GM23338 (cell line): Measurements from ENCODE around the gene PSORS1C1. TPM values are rescaled to one million over a fixed set of nuclear protein-coding genes. Genes with fewer than 3 reads are reported as not detected.

ENCODE experiments used
- ATAC-seq: fragments of 200-7000 bp; cut with Tn5 transposase; 3 replicates; pipeline ENCODE4 v1.9.1; 2020
- DNase-seq: peaks from one replicate; pipeline ENCODE4 v3.0.0-alpha.2; 2015; ENCODE audit warnings: low spot score
- H2AFZ ChIP-seq: fragments of 200-600 bp; sonication (generic); 2 replicates; pipeline ENCODE4 v1.8.0; 2016; ENCODE audit warnings: antibody characterized with exemption, mild to moderate bottlenecking, moderate library complexity
- H3F3A ChIP-seq: fragments of 200-600 bp; sonication (generic); replicated peaks from 2 replicates; pipeline ENCODE4 v1.8.0; 2017; ENCODE audit warnings: antibody characterized with exemption, mixed run types, low read depth
- H3K27ac ChIP-seq: fragments of 200-600 bp; sonication (generic); 2 replicates; pipeline ENCODE4 v1.6.1; 2016; ENCODE audit warnings: low read depth
- H3K27me3 ChIP-seq: fragments of 200-600 bp; sonication (generic); 2 replicates; pipeline ENCODE4 v1.8.0; 2016; ENCODE audit warnings: mild to moderate bottlenecking, mixed run types, moderate library complexity; ENCODE audit not compliant: insufficient read depth
- H3K36me3 ChIP-seq: fragments of 200-600 bp; sonication (generic); 2 replicates; pipeline ENCODE4 v1.8.0; 2016; ENCODE audit warnings: mild to moderate bottlenecking; ENCODE audit not compliant: insufficient read depth
- H3K4me1 ChIP-seq: fragments of 200-600 bp; sonication (generic); 2 replicates; pipeline ENCODE4 v1.8.0; 2016; ENCODE audit warnings: mild to moderate bottlenecking, moderate library complexity; ENCODE audit not compliant: insufficient read depth
- H3K4me2 ChIP-seq: fragments of 200-600 bp; sonication (generic); 2 replicates; pipeline ENCODE4 v1.7.1; 2017; ENCODE audit warnings: mixed run types
- H3K4me3 ChIP-seq: fragments of 200-600 bp; sonication (generic); 2 replicates; pipeline ENCODE4 v1.6.1; 2016; ENCODE audit warnings: mixed run types
- H3K79me2 ChIP-seq: fragments of 200-600 bp; sonication (generic); replicated peaks from 2 replicates; pipeline ENCODE4 v1.8.0; 2017; ENCODE audit warnings: mild to moderate bottlenecking; ENCODE audit not compliant: insufficient read depth
- H3K9me2 ChIP-seq: fragments of 200-600 bp; sonication (generic); 2 replicates; pipeline ENCODE4 v1.8.0; 2017; ENCODE audit not compliant: insufficient read depth
- H4K20me1 ChIP-seq: fragments of 200-600 bp; sonication (generic); replicated peaks from 2 replicates; pipeline ENCODE4 v1.8.0; 2017; ENCODE audit warnings: mild to moderate bottlenecking; ENCODE audit not compliant: insufficient read depth
- H3K27ac Mint-ChIP-seq: 2 replicates; pipeline ENCODE4 v1.8.0; 2020; ENCODE audit warnings: inconsistent platforms, mild to moderate bottlenecking, moderate library complexity, mixed read lengths
- H3K27me3 Mint-ChIP-seq: 3 replicates; pipeline ENCODE4 v1.8.0; 2022; ENCODE audit warnings: low read depth, mild to moderate bottlenecking, moderate library complexity, mixed read lengths, inconsistent platforms; ENCODE audit not compliant: insufficient read depth, poor library complexity
- H3K36me3 Mint-ChIP-seq: 3 replicates; pipeline ENCODE4 v1.8.0; 2021; ENCODE audit warnings: low read depth, mild to moderate bottlenecking, inconsistent platforms, moderate library complexity, mixed read lengths
- H3K4me1 Mint-ChIP-seq: 3 replicates; pipeline ENCODE4 v1.8.0; 2020; ENCODE audit warnings: mild to moderate bottlenecking, inconsistent platforms, mixed read lengths
- H3K4me3 Mint-ChIP-seq: 3 replicates; pipeline ENCODE4 v1.8.0; 2021; ENCODE audit warnings: moderate library complexity, mild to moderate bottlenecking, inconsistent platforms, mixed read lengths
- H3K9me3 Mint-ChIP-seq: 3 replicates; pipeline ENCODE4 v1.8.0; 2020; ENCODE audit warnings: moderate library complexity, mild to moderate bottlenecking, inconsistent platforms, mixed read lengths
- CREB1 ChIP-seq: fragments of 250-450 bp; sonication (Bioruptor Pico); IDR thresholded peaks from 2 replicates; pipeline ENCODE4 v1.5.0; 2020; ENCODE audit warnings: low read depth, mild to moderate bottlenecking, moderate library complexity
- CTCF ChIP-seq, 2 experiments: fragments of 200-600 bp in 1 of 2; sonication (generic) in 1 of 2; conservative IDR thresholded peaks; 2 replicates each; pipeline versions ENCODE4 v1.5.1 to v1.6.1; 2016 to 2017; ENCODE audit warnings: antibody characterized with exemption in 2 of 2, low read depth in 2 of 2, mild to moderate bottlenecking in 2 of 2, moderate library complexity in 1 of 2
- EZH2 ChIP-seq: fragments of 200-600 bp; sonication (generic); IDR thresholded peaks from one replicate; pipeline ENCODE4 v1.8.0; 2017; ENCODE audit warnings: antibody characterized with exemption, mild to moderate bottlenecking, low read depth; ENCODE audit not compliant: unreplicated experiment
- EZH2phosphoT487 ChIP-seq: fragments of 200-600 bp; sonication (generic); IDR thresholded peaks from one replicate; pipeline ENCODE4 v1.8.1; 2018; ENCODE audit warnings: antibody characterized with exemption; ENCODE audit not compliant: unreplicated experiment
- JUNB ChIP-seq: IDR thresholded peaks from one replicate; pipeline ENCODE4 v1.6.1; 2016; ENCODE audit warnings: antibody characterized with exemption; ENCODE audit not compliant: unreplicated experiment
- NANOG ChIP-seq: IDR thresholded peaks from 2 replicates; pipeline ENCODE4 v1.6.1; 2016; ENCODE audit warnings: antibody characterized with exemption, borderline replicate concordance
- POLR2AphosphoS5 ChIP-seq: IDR thresholded peaks from 2 replicates; pipeline ENCODE4 v1.6.1; 2016; ENCODE audit warnings: antibody characterized with exemption, low read depth
- REST ChIP-seq: IDR thresholded peaks from one replicate; pipeline ENCODE4 v1.6.1; 2018; ENCODE audit warnings: antibody characterized with exemption; ENCODE audit not compliant: unreplicated experiment
- STAT1 ChIP-seq: IDR thresholded peaks from one replicate; pipeline ENCODE4 v1.6.1; 2016; ENCODE audit warnings: antibody characterized with exemption; ENCODE audit not compliant: unreplicated experiment
- ZNF114 ChIP-seq: fragments of 250-450 bp; sonication (Bioruptor Pico); IDR thresholded peaks from 2 replicates; pipeline ENCODE4 v1.5.0; 2020; ENCODE audit warnings: mild to moderate bottlenecking, moderate library complexity
- ZNF331 ChIP-seq: fragments of 250-450 bp; sonication (Bioruptor Pico); IDR thresholded peaks from 2 replicates; pipeline ENCODE4 v1.5.0; 2020; ENCODE audit warnings: low read depth, mild to moderate bottlenecking, moderate library complexity
- ZNF462 ChIP-seq: fragments of 250-450 bp; sonication (Bioruptor Pico); IDR thresholded peaks from 2 replicates; pipeline ENCODE4 v1.5.0; 2020; ENCODE audit warnings: mild to moderate bottlenecking, moderate library complexity
- polyA plus RNA-seq: library from polyadenylated mRNA; unstranded; fragments of >200 nt; fragmentation: Nextera tagmentation; extraction: Ambion mirVana; gene quantifications from 2 replicates; pipeline ENCODE4 v1.2.1, GENCODE V29; 2016
- total RNA-seq: library from RNA; depleted of rRNA; stranded (reverse); fragments of >200 nt; shearing (Covaris generic); gene quantifications from 2 replicates; pipeline ENCODE4 v1.2.3, GENCODE V29; 2014
- TF ChIP-seq, protein P1 (sequence below): IDR thresholded peaks from 2 replicates; pipeline ENCODE4 v1.6.1; 2016; ENCODE audit warnings: antibody characterized with exemption

Gene PSORS1C1
- total and polyA plus RNA-seq, 2 experiments from 2014 or later, result not detected

- Mint-ChIP-seq H3K27me3 (no peaks in the 10 kb centered on the region), H3K4me1 (peaks cover 16% of the 10 kb centered on the region), H3K4me3 (no peak overlapping the region), H3K27ac (no peak overlapping the region), H3K36me3 (no peaks in the 10 kb centered on the region), H3K9me3 (no peaks in the 10 kb centered on the region; the same call in 1 of the 3 replicates)
- Histone ChIP-seq H3K4me3 (no peak overlapping the region), H4K20me1 (no peaks in the 10 kb centered on the region), H3K4me2 (no peak overlapping the region), H3K27me3 (no peaks in the 10 kb centered on the region), H3F3A (0 out of 2 replicates have a peak, but pooled peaks cover 4% of the 10 kb centered on the region), H2AFZ (no peak overlapping the region), H3K9me2 (no peaks in the 10 kb centered on the region), H3K27ac (no peak overlapping the region), H3K79me2 (no peaks in the 10 kb centered on the region), H3K36me3 (no peaks in the 10 kb centered on the region), H3K4me1 (0 out of 2 replicates have a peak, but pooled peaks cover 4% of the 10 kb centered on the region)
- no peak for TF ChIP-seq POLR2AphosphoS5
- TF ChIP-seq ZNF331, result no peak
- TF ChIP-seq REST, result no peak
- TF ChIP-seq JUNB, result no peak
- no peak for TF ChIP-seq ZNF114 (CRISPR knock-in tag)
- TF ChIP-seq, protein P1, sequence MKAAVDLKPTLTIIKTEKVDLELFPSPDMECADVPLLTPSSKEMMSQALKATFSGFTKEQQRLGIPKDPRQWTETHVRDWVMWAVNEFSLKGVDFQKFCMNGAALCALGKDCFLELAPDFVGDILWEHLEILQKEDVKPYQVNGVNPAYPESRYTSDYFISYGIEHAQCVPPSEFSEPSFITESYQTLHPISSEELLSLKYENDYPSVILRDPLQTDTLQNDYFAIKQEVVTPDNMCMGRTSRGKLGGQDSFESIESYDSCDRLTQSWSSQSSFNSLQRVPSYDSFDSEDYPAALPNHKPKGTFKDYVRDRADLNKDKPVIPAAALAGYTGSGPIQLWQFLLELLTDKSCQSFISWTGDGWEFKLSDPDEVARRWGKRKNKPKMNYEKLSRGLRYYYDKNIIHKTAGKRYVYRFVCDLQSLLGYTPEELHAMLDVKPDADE, result no peak
- no peak for TF ChIP-seq CTCF (conservative IDR thresholded peaks at IDR 0.05; ENCODE audit: low read depth in 2 of 2)
- no peak for TF ChIP-seq CREB1 (CRISPR knock-in tag)
- no peak for TF ChIP-seq ZNF462
- TF ChIP-seq NANOG, result no peak
- no peak for TF ChIP-seq EZH2phosphoT487
- no peak for TF ChIP-seq EZH2
- no peak for TF ChIP-seq STAT1
- DNase-seq (no peak), ATAC-seq (no peak)
These were observed 17.0 kb downstream of the PSORS1C1 start for GRCh38 chr6:31131595-31131994.
